G401 (cell line): ENCODE results near the gene HSPBP1. TPM values are rescaled to one million over a fixed set of nuclear protein-coding genes. Genes with fewer than 3 reads are reported as not detected.

Experiments used
- DNase-seq: peaks from one replicate; pipeline ENCODE4 v3.0.0-alpha.2; 2015; ENCODE audit warnings: low spot score
- in situ Hi-C: cut with HindIII; loops from 2 replicates; pipeline ENCODE4 v1.10.0; 2016; ENCODE audit warnings: low sequenced_read_pairs, mixed read lengths
- total RNA-seq: library from RNA; depleted of rRNA; stranded (reverse); fragments of >200 nt; shearing (Covaris generic); gene quantifications from 2 replicates; pipeline ENCODE4 v1.2.3, GENCODE V29; 2014

The HSPBP1 gene
- total RNA-seq, 1 experiment from 2014 or later, result 89.1 TPM

- DNase-seq, result peak; percentile 99
- in situ Hi-C loops, result loop anchor here (10.0 kb wide), 1 partner anchor 156 kb away; no protein-coding TSS in a partner anchor
These were observed 20.9 kb downstream of the HSPBP1 start, which contains the start of gene PPP6R1 for GRCh38 chr19:55258828-55259539. PPP6R1 (minus strand) TSS chr19:55259017; CDS start chr19:55247103, 11,914 bp downstream.

GRCh38 chr19:55258476-55258827, 21.5 kb downstream of the HSPBP1 start:
- DNase-seq, result no peak
- in situ Hi-C loops, result loop anchor here (10.0 kb wide), 1 partner anchor 156 kb away; no protein-coding TSS in a partner anchor

- no peak for DNase-seq
These were observed 22.2 kb downstream of the HSPBP1 start for GRCh38 chr19:55257461-55258420.

DNA sequence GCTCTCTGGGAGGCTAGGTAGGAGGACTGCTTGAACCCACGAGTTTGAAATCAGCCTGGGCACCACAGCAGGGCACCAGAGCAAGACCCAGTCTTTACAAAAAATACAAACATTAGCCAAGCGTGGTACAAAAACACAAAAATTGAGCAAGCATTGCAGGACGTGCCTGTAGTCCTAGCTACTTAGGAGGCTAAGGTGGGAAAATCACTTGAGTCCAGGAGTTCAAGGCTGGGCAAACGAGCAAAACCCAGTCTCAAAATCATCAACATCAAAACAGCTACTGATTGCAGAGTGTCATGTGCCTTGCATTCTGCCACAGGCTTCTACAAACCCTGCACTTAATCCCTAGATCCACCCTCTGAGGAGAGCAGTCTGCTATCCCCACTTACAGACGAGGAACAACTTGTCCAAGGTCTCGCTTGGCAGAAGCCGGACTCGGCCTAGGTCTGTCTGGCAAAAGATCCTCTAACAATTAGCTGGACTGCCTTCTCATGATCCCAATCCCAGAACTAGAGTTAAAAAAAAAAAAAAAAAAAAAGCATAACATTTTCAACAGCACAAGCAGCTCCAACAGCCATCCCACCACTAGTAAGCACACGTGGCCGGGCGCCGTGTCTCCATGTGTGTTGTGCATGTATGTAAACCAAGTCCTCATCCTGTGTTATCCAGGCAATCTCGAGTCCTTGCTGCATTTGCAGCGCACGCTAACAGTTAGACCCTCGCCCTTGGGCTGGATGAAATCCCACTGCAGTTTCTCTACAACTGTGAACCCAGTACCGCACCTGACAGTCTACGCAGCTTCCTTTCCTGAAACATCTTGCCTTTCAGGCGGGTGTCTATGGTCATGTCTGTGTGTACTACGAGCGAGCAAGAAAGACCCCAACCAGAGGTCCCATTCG, 23.1 kb downstream of the HSPBP1 start:
- in situ Hi-C loops, result loop anchor here (10.0 kb wide), 1 partner anchor 158 kb away; no protein-coding TSS in a partner anchor
- DNase-seq, result no peak

More at GRCh38 chr19:55257461-55258420, 22.2 kb downstream of the HSPBP1 start:
- in situ Hi-C loops, result loop anchor here (10.0 kb wide), 1 partner anchor 157 kb away; no protein-coding TSS in a partner anchor

DNA sequence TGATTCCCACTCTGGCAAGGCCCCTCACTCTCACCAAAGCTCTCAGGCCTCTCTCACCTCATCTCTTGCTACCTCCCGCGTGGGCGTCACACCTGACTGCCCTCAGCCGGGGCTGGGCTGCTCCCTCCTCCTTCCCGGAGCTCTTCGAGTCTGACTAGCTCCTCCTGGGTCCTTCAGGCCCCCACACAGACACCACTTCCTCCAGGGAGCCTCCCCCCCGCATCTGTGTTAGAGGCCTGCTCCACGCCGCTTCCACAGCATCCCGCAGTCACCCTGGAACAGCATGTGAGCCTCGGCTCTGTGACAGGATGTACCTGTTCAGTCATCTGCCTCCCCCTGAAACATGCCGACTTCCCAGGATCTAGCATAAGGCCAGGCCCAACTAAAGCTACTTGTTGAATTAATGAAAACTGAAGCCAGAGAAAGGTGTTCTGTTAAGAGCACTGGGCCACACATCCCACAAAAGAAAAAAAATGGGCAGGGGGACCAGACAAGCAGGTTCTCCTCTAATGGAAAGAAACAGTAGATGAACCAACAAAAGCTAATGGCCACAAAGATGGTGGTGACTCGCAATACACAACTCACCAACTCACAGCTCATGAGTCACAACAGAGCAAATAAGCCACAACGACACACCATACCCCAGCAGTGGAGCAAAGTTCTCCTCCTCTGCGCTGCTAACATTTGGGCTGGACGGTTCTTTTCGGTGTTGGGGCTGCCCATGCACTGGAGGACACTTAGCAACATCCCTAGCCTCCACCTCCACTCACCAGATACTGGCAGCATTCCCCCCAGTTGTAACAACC, 24.1 kb downstream of the HSPBP1 start:
- in situ Hi-C loops, result loop anchor here (10.0 kb wide), 1 partner anchor 159 kb away; no protein-coding TSS in a partner anchor
- no peak for DNase-seq

GRCh38 chr19:55254625-55254977, 25.3 kb downstream of the HSPBP1 start:
- in situ Hi-C loops, result loop anchor here (10.0 kb wide), 1 partner anchor 160 kb away; no protein-coding TSS in a partner anchor
- DNase-seq, result no peak

DNA sequence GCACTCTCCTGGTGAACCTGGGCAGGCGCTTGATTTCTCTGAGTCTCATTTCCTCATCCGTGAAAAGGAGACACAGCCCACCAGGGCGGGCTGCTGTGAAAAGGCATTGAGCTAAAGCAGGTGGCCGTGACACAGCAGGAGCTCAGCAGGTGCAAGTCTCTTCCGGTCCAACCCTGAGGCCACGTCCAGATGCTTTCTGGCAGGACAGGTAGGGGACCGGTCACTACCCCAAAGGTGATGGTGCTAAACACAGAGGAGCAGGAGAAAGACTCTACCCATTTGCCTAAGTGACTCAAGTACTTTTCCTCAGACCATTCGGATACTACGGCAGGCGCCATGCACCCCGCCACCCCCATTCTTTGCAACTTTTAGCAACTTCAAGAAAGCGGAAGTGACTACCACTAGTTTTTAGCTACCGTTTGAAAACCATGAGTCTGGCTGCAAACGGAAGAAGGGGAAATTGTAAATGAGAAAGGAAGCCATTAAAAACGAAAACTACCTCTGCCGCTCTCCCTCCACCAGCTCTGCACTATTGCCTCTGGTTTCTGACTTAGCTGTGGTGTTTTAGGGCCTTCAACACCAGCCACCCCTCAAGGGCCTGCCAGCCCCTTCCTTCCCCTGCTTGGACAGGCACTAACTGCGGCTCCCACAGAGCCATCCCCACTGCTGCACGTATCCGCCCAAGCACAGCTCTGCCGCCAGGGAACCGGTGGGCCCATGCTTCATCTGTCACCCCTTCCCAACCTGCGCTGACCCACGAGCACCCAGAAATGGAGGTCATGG, 25.9 kb downstream of the HSPBP1 start:
- DNase-seq, result no peak
- in situ Hi-C loops, result loop anchor here (10.0 kb wide), 1 partner anchor 161 kb away; no protein-coding TSS in a partner anchor

GRCh38 chr19:55252760-55253663, 26.9 kb downstream of the HSPBP1 start:
- DNase-seq, result no peak
- in situ Hi-C loops, result loop anchor here (10.0 kb wide), 1 partner anchor 162 kb away; no protein-coding TSS in a partner anchor

GRCh38 chr19:55251341-55252081, 28.4 kb downstream of the HSPBP1 start:
- DNase-seq, result no peak
- in situ Hi-C loops, result loop anchor here (10.0 kb wide), 1 partner anchor 163 kb away; no protein-coding TSS in a partner anchor

GRCh38 chr19:55250262-55251036, 29.5 kb downstream of the HSPBP1 start:
- in situ Hi-C loops, result loop anchor here (10.0 kb wide), 1 partner anchor 164 kb away; no protein-coding TSS in a partner anchor
- no peak for DNase-seq

DNA sequence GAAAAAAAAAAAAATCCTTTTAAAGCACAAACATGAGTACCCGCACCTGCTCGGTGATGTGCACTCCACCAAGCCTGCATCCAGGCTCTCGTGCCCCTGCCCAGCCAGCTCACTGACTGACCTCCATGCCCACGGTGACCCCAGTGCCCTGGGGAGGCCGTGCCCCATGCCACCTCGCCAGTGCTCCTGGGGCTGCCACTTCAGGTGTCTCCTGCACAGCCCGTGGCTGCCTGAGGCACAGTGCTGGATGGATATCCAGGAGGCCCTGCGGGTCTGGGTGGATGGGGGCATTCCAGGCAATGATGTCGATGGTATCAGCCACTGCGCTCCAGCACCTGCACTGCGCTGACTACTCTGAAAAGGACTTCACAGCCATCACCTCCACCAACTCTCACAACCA, 30.1 kb downstream of the HSPBP1 start:
- DNase-seq, result no peak
- in situ Hi-C loops, result loop anchor here (10.0 kb wide), 1 partner anchor 165 kb away; no protein-coding TSS in a partner anchor

DNA sequence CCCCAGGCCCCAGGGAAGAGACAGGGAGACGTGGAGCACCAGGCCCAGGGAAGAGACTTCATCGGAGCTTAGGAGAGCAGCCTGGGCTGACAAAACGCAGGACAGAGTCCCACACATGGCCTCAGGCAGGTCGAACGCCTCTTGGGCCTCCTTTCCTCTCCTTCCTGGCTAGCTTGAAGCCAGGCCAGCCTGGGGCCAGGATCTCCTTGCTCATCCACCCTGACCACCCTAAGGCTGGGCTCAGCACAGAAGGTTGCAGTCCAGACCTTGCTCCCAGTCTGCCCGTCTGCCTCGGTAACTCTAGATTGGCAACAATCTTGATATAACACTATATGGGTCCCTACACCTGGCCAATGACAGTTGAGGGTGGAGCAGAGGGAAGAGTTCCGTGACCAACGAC, 31.2 kb downstream of the HSPBP1 start:
- in situ Hi-C loops, result no loop called here
- DNase-seq, result no peak

DNA sequence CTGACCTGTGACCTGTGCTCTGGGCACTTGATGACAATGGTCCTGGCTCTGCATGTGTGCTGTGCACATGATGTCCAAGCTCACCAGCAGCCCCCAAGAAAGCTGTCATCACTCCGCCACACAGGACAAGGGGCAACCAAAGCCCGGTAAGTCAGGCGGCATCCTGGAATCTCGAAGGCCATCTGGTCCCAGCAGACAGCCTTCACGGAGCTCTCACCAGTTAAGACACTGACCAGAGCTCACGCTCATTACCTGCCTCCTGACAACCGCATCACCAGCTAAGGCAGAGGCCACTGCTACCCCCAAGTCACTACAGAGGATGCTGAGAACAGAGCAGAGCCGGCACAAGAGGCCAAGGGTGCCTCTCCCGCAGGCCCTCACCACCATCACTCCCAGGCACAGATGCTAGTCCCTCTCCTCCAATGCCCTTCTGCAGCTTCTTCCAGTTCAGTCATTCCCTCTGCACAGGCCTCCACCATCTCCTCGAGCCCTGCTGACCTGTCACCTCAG, 31.7 kb downstream of the HSPBP1 start:
- in situ Hi-C loops, result no loop called here
- no peak for DNase-seq

- in situ Hi-C loops, result no loop called here
- no peak for DNase-seq
These were observed 32.2 kb downstream of the HSPBP1 start for GRCh38 chr19:55247621-55248099.
